ENCODE data around the gene BIVM. TPM values are rescaled to one million over a fixed set of nuclear protein-coding genes. Genes with fewer than 3 reads are reported as not detected.
A peak's percentile ranks its signal among the peaks of the same experiment; 100 is the strongest.

Gene BIVM
- total RNA-seq, 1 donor from 2014 or later, result 16.6 TPM

GRCh38 chr13:102845630-102846260, 46.8 kb downstream of the BIVM start, which contains the start of gene ERCC5:
ERCC5 (plus strand) TSS chr13:102846032; CDS start chr13:102846267, 235 bp downstream.
- peak within 1 kb of the TSS; percentile 96 for H3K4me3 Mint-ChIP-seq (ENCODE audit: unreplicated experiment)
- H3K27ac Mint-ChIP-seq (ENCODE audit: unreplicated experiment), result peak within 1 kb of the TSS; percentile 81
- peaks cover 28% of the 10 kb centered on the region for H3K4me1 Mint-ChIP-seq (ENCODE audit: unreplicated experiment)
- DNase-seq (ENCODE audit: low spot score), result peak; percentile 88
- H3K27me3 Mint-ChIP-seq (ENCODE audit: unreplicated experiment), result peaks cover 7% of the 10 kb centered on the region
- no peaks in the 10 kb centered on the region for H3K36me3 Mint-ChIP-seq (ENCODE audit: low read depth, unreplicated experiment)
- no peaks in the 10 kb centered on the region for H3K9me3 Mint-ChIP-seq (ENCODE audit: unreplicated experiment)
- no peak for TF ChIP-seq CTCF (IDR thresholded peaks at IDR 0.05; ENCODE audit: unreplicated experiment)

GRCh38 chr13:102846261-102847015, 47.5 kb downstream of the BIVM start:
- no peaks in the 10 kb centered on the region for H3K36me3 Mint-ChIP-seq (ENCODE audit: low read depth, unreplicated experiment)
- no peaks in the 10 kb centered on the region for H3K9me3 Mint-ChIP-seq (ENCODE audit: unreplicated experiment)
- peak overlapping the region; percentile 81 for H3K27ac Mint-ChIP-seq (ENCODE audit: unreplicated experiment)
- no peak for DNase-seq (ENCODE audit: low spot score)
- peak overlapping the region; percentile 96 for H3K4me3 Mint-ChIP-seq (ENCODE audit: unreplicated experiment)
- TF ChIP-seq CTCF (IDR thresholded peaks at IDR 0.05; ENCODE audit: unreplicated experiment), result no peak
- peaks cover 7% of the 10 kb centered on the region for H3K27me3 Mint-ChIP-seq (ENCODE audit: unreplicated experiment)
- peaks cover 28% of the 10 kb centered on the region for H3K4me1 Mint-ChIP-seq (ENCODE audit: unreplicated experiment)

- Mint-ChIP-seq H3K9me3 (ENCODE audit: unreplicated experiment) (no peaks in the 10 kb centered on the region), H3K27ac (ENCODE audit: unreplicated experiment) (peak overlapping the region; percentile 81), H3K36me3 (ENCODE audit: low read depth, unreplicated experiment) (no peaks in the 10 kb centered on the region), H3K4me1 (ENCODE audit: unreplicated experiment) (peaks cover 28% of the 10 kb centered on the region), H3K4me3 (ENCODE audit: unreplicated experiment) (peak overlapping the region; percentile 96), H3K27me3 (ENCODE audit: unreplicated experiment) (peaks cover 7% of the 10 kb centered on the region)
- peak; percentile 72 for TF ChIP-seq CTCF (IDR thresholded peaks at IDR 0.05; ENCODE audit: unreplicated experiment)
- no peak for DNase-seq (ENCODE audit: low spot score)
These were observed 48.6 kb downstream of the BIVM start for GRCh38 chr13:102847272-102848234.

- Mint-ChIP-seq H3K4me1 (ENCODE audit: unreplicated experiment) (peaks cover 31% of the 10 kb centered on the region), H3K9me3 (ENCODE audit: unreplicated experiment) (no peaks in the 10 kb centered on the region), H3K27ac (ENCODE audit: unreplicated experiment) (no peak overlapping the region), H3K36me3 (ENCODE audit: low read depth, unreplicated experiment) (peaks cover 1% of the 10 kb centered on the region), H3K4me3 (ENCODE audit: unreplicated experiment) (no peak overlapping the region), H3K27me3 (ENCODE audit: unreplicated experiment) (peaks cover 5% of the 10 kb centered on the region)
- DNase-seq (ENCODE audit: low spot score), result no peak
- TF ChIP-seq CTCF (IDR thresholded peaks at IDR 0.05; ENCODE audit: unreplicated experiment), result no peak
These were observed 50.0 kb downstream of the BIVM start for GRCh38 chr13:102848956-102849355.
